K562 treated with DMSO at 1 percent for 4 hours (cell line): ENCODE data around the gene TCP1. TPM values are rescaled to one million over a fixed set of nuclear protein-coding genes. Genes with fewer than 3 reads are reported as not detected.

Source experiments
- total RNA-seq: library from RNA; unstranded; fragments of 300-600 nt; gene quantifications from 2 replicates; pipeline ENCODE4 v1.2.3, GENCODE V29; 2022; ENCODE audit not compliant: insufficient read depth

Gene TCP1
- 187 and 223 TPM in 2 replicates for total RNA-seq

GRCh38 chr6:159789377-159790148, at the start of gene TCP1:
TSS of gene TCP1 (minus strand) at chr6:159789602. CDS start at chr6:159789468, 134 bp downstream.

GRCh38 chr6:159800141-159800865, 10.9 kb upstream of the TCP1 start, which contains the start of gene PNLDC1:
TSS of gene PNLDC1 (plus strand) at chr6:159800276. CDS start at chr6:159800308, 32 bp downstream.

GRCh38 chr6:159790149-159790955, 950 bp upstream of the TCP1 start, which contains the start of gene MRPL18:
TSS of gene MRPL18 (plus strand) at chr6:159790467. CDS start at chr6:159790588, 121 bp downstream.

DNA sequence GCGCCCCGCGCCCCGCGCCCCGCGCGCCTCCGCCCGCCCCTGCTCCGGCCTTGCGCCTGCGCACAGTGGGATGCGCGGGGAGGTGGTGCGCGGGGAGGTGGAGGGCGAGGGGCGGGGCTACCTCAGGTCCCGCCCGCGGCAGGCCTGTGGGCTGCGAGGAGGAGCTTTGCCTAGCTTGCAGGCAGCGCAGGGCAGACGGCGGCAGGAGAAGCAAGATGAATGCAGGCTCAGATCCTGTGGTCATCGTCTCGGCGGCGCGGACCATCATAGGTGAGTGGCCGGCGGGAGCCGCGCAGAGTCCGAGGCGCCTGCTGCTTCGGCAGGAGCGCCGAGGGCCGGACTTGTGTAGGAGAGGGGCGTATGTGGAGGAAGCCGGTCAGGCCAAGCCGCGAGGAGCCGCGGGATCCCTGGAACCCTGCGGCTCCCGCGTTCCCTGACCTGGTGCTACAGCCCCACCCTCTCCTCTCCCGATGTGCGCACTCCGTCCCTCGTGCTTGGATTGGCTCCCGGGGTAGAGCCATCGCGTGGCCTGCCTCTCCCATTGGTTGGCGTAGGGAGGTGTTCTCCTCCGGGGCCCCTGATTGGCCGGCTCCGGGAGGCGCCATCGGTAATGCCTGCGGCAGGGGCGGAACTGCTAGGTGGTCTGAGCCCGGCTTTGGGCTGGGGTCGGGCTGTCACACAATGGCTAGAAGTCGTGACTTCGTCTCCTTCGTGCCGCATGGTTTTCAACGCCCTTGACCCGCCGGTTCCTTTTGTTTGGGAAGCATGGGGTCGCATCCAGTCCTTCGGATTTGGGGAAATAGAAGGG, 27.3 kb downstream of the TCP1 start, which contains the start of gene ACAT2:
Gene ACAT2 (plus strand): TSS at position 173 of the 808 bp plus-strand sequence. CDS start 43 bp downstream, at position 216.

Other genes starting within 250 kb of the TCP1 start
- gene SOD2, start 96.4 kb downstream of the TCP1 start, total RNA-seq = 65.8 and 68.5 TPM in 2 replicates
- gene WTAP, start 62.1 kb downstream of the TCP1 start, total RNA-seq = 56.8 and 65.8 TPM in 2 replicates
- 30.7 and 33.2 TPM in 2 replicates for gene ACAT2, start 27.6 kb downstream of the TCP1 start, total RNA-seq
- gene MRPL18, start 865 bp upstream of the TCP1 start, total RNA-seq = 127 and 132 TPM in 2 replicates
- gene PNLDC1, start 10.7 kb upstream of the TCP1 start, total RNA-seq = not detected in 2 replicates
- gene MAS1, start 101.4 kb upstream of the TCP1 start, total RNA-seq = not detected in 2 replicates
- gene IGF2R, start 179.5 kb upstream of the TCP1 start, total RNA-seq = 55.1 and 77.0 TPM in 2 replicates